ENCODE data around the gene P3H1. TPM values are rescaled to one million over a fixed set of nuclear protein-coding genes. Genes with fewer than 3 reads are reported as not detected.

P3H1 gene
- total and polyA plus RNA-seq, 2 donors = 27.3 to 68.1 TPM

GRCh38 chr1:42801832-42802473, 35.1 kb upstream of the P3H1 start:
- 95% methylated on average over 8 of the region's 8 CpGs for whole genome bisulfite sequencing
- Histone ChIP-seq H3K4me1 (ENCODE audit: control insufficient read depth in 2 of 2, insufficient read depth in 2 of 2, low read length in 2 of 2) (peaks cover 5 to 20% of the 10 kb centered on the region in 2 donors), H3K9me3 (ENCODE audit: control insufficient read depth in 2 of 2, insufficient read depth in 1 of 2, low read length in 1 of 2) (peaks cover 0 to 3% of the 10 kb centered on the region in 2 donors), H3K36me3 (ENCODE audit: control insufficient read depth in 2 of 2, insufficient read depth in 2 of 2, low read length in 1 of 2) (peaks cover 3 to 14% of the 10 kb centered on the region in 2 donors), H3K27ac (ENCODE audit: low read depth in 1 of 2, low read length in 1 of 2) (no peak overlapping the region), H3K27me3 (ENCODE audit: control insufficient read depth in 2 of 2, insufficient read depth in 1 of 2, low read length in 1 of 2) (no peaks in the 10 kb centered on the region), H3K4me3 (ENCODE audit: low read length in 2 of 2) (no peak overlapping the region)
- DNase-seq (ENCODE audit: low read depth in 6 of 9, low spot score in 9 of 9) = no peak

GRCh38 chr1:42797979-42798378, 31.2 kb upstream of the P3H1 start:
- DNase-seq (ENCODE audit: low read depth in 6 of 9, low spot score in 9 of 9) = peak in 5 of 9 donors; percentile 27 to 64 (median 40)
- 45% methylated on average over 5 of the region's 5 CpGs for WGBS
- H3K4me3 ChIP-seq (ENCODE audit: low read length in 2 of 2) = no peak overlapping the region
- H3K36me3 ChIP-seq (ENCODE audit: control insufficient read depth in 2 of 2, insufficient read depth in 2 of 2, low read length in 1 of 2) = no peaks in the 10 kb centered on the region
- peak overlapping the region in 1 of 2 donors; percentile 12 for H3K27ac ChIP-seq (ENCODE audit: low read depth in 1 of 2, low read length in 1 of 2)
- no peaks in the 10 kb centered on the region for H3K9me3 ChIP-seq (ENCODE audit: control insufficient read depth in 2 of 2, insufficient read depth in 1 of 2, low read length in 1 of 2)
- H3K4me1 ChIP-seq (ENCODE audit: control insufficient read depth in 2 of 2, insufficient read depth in 2 of 2, low read length in 2 of 2) = peaks cover 5 to 17% of the 10 kb centered on the region in 2 donors
- no peaks in the 10 kb centered on the region for H3K27me3 ChIP-seq (ENCODE audit: control insufficient read depth in 2 of 2, insufficient read depth in 1 of 2, low read length in 1 of 2)

GRCh38 chr1:42797414-42797813, 30.6 kb upstream of the P3H1 start:
- H3K27ac ChIP-seq (ENCODE audit: low read depth in 1 of 2, low read length in 1 of 2) = no peak overlapping the region
- H3K4me3 ChIP-seq (ENCODE audit: low read length in 2 of 2) = no peak overlapping the region
- no peaks in the 10 kb centered on the region for H3K9me3 ChIP-seq (ENCODE audit: control insufficient read depth in 2 of 2, insufficient read depth in 1 of 2, low read length in 1 of 2)
- DNase-seq (ENCODE audit: low read depth in 6 of 9, low spot score in 9 of 9) = no peak
- no peaks in the 10 kb centered on the region for H3K27me3 ChIP-seq (ENCODE audit: control insufficient read depth in 2 of 2, insufficient read depth in 1 of 2, low read length in 1 of 2)
- 98% methylated on average over 3 of the region's 3 CpGs for WGBS
- peaks cover 5 to 17% of the 10 kb centered on the region in 2 donors for H3K4me1 ChIP-seq (ENCODE audit: control insufficient read depth in 2 of 2, insufficient read depth in 2 of 2, low read length in 2 of 2)
- no peaks in the 10 kb centered on the region for H3K36me3 ChIP-seq (ENCODE audit: control insufficient read depth in 2 of 2, insufficient read depth in 2 of 2, low read length in 1 of 2)

GRCh38 chr1:42793824-42794223, 27.0 kb upstream of the P3H1 start:
- Histone ChIP-seq H3K36me3 (ENCODE audit: control insufficient read depth in 2 of 2, insufficient read depth in 2 of 2, low read length in 1 of 2) (no peaks in the 10 kb centered on the region), H3K4me3 (ENCODE audit: low read length in 2 of 2) (no peak overlapping the region), H3K4me1 (ENCODE audit: control insufficient read depth in 2 of 2, insufficient read depth in 2 of 2, low read length in 2 of 2) (peaks cover 5 to 17% of the 10 kb centered on the region in 2 donors), H3K27ac (ENCODE audit: low read depth in 1 of 2, low read length in 1 of 2) (no peak overlapping the region), H3K27me3 (ENCODE audit: control insufficient read depth in 2 of 2, insufficient read depth in 1 of 2, low read length in 1 of 2) (no peaks in the 10 kb centered on the region), H3K9me3 (ENCODE audit: control insufficient read depth in 2 of 2, insufficient read depth in 1 of 2, low read length in 1 of 2) (no peaks in the 10 kb centered on the region)
- 97% methylated on average over 2 of the region's 2 CpGs for WGBS
- DNase-seq (ENCODE audit: low read depth in 6 of 9, low spot score in 9 of 9) = no peak

- H3K36me3 ChIP-seq (ENCODE audit: control insufficient read depth in 2 of 2, insufficient read depth in 2 of 2, low read length in 1 of 2) = peaks cover 0 to 7% of the 10 kb centered on the region in 2 donors
- peaks cover 0 to 6% of the 10 kb centered on the region in 2 donors for H3K27me3 ChIP-seq (ENCODE audit: control insufficient read depth in 2 of 2, insufficient read depth in 1 of 2, low read length in 1 of 2)
- H3K9me3 ChIP-seq (ENCODE audit: control insufficient read depth in 2 of 2, insufficient read depth in 1 of 2, low read length in 1 of 2) = no peaks in the 10 kb centered on the region
- no peak overlapping the region for H3K27ac ChIP-seq (ENCODE audit: low read depth in 1 of 2, low read length in 1 of 2)
- peaks cover 5 to 14% of the 10 kb centered on the region in 2 donors for H3K4me1 ChIP-seq (ENCODE audit: control insufficient read depth in 2 of 2, insufficient read depth in 2 of 2, low read length in 2 of 2)
- DNase-seq (ENCODE audit: low read depth in 6 of 9, low spot score in 9 of 9) = no peak
- no peak overlapping the region for H3K4me3 ChIP-seq (ENCODE audit: low read length in 2 of 2)
- 100% methylated on average over 1 of the region's 1 CpG for WGBS
Measured at GRCh38 chr1:42788021-42788420, 21.2 kb upstream of the P3H1 start.

GRCh38 chr1:42786097-42786496, 19.3 kb upstream of the P3H1 start:
- Histone ChIP-seq H3K36me3 (ENCODE audit: control insufficient read depth in 2 of 2, insufficient read depth in 2 of 2, low read length in 1 of 2) (peaks cover 3 to 16% of the 10 kb centered on the region in 2 donors), H3K27ac (ENCODE audit: low read depth in 1 of 2, low read length in 1 of 2) (no peak overlapping the region), H3K27me3 (ENCODE audit: control insufficient read depth in 2 of 2, insufficient read depth in 1 of 2, low read length in 1 of 2) (peaks cover 0 to 6% of the 10 kb centered on the region in 2 donors), H3K9me3 (ENCODE audit: control insufficient read depth in 2 of 2, insufficient read depth in 1 of 2, low read length in 1 of 2) (no peaks in the 10 kb centered on the region), H3K4me3 (ENCODE audit: low read length in 2 of 2) (no peak overlapping the region), H3K4me1 (ENCODE audit: control insufficient read depth in 2 of 2, insufficient read depth in 2 of 2, low read length in 2 of 2) (peaks cover 5 to 14% of the 10 kb centered on the region in 2 donors)
- DNase-seq (ENCODE audit: low read depth in 6 of 9, low spot score in 9 of 9) = no peak
- 96% methylated on average over 5 of the region's 5 CpGs for WGBS

- Histone ChIP-seq H3K27ac (ENCODE audit: low read depth in 1 of 2, low read length in 1 of 2) (no peak within 1 kb of the TSS), H3K9me3 (ENCODE audit: control insufficient read depth in 2 of 2, insufficient read depth in 1 of 2, low read length in 1 of 2) (no peaks in the 10 kb centered on the region), H3K27me3 (ENCODE audit: control insufficient read depth in 2 of 2, insufficient read depth in 1 of 2, low read length in 1 of 2) (peaks cover 0 to 6% of the 10 kb centered on the region in 2 donors), H3K4me1 (ENCODE audit: control insufficient read depth in 2 of 2, insufficient read depth in 2 of 2, low read length in 2 of 2) (peaks cover 5 to 14% of the 10 kb centered on the region in 2 donors), H3K4me3 (ENCODE audit: low read length in 2 of 2) (peak within 1 kb of the TSS; percentile 33 to 42), H3K36me3 (ENCODE audit: control insufficient read depth in 2 of 2, insufficient read depth in 2 of 2, low read length in 1 of 2) (peaks cover 3 to 21% of the 10 kb centered on the region in 2 donors)
- peak in 2 of 9 donors; percentile 47 to 65 for DNase-seq (ENCODE audit: low read depth in 6 of 9, low spot score in 9 of 9)
- 8% methylated on average over 54 of the region's 54 CpGs for WGBS
Measured at GRCh38 chr1:42784946-42785693, 18.3 kb upstream of the P3H1 start, which contains the start of gene TMEM269. TMEM269 (plus strand) TSS chr1:42784991; CDS start chr1:42789894, 4,903 bp downstream.

- Histone ChIP-seq H3K27ac (ENCODE audit: low read depth in 1 of 2, low read length in 1 of 2) (no peak overlapping the region), H3K4me1 (ENCODE audit: control insufficient read depth in 2 of 2, insufficient read depth in 2 of 2, low read length in 2 of 2) (peaks cover 5 to 14% of the 10 kb centered on the region in 2 donors), H3K36me3 (ENCODE audit: control insufficient read depth in 2 of 2, insufficient read depth in 2 of 2, low read length in 1 of 2) (peaks cover 3 to 21% of the 10 kb centered on the region in 2 donors), H3K9me3 (ENCODE audit: control insufficient read depth in 2 of 2, insufficient read depth in 1 of 2, low read length in 1 of 2) (no peaks in the 10 kb centered on the region), H3K4me3 (ENCODE audit: low read length in 2 of 2) (peak overlapping the region; percentile 33 to 42), H3K27me3 (ENCODE audit: control insufficient read depth in 2 of 2, insufficient read depth in 1 of 2, low read length in 1 of 2) (peaks cover 0 to 6% of the 10 kb centered on the region in 2 donors)
- DNase-seq (ENCODE audit: low read depth in 6 of 9, low spot score in 9 of 9) = no peak
- 93% methylated on average over 18 of the region's 18 CpGs for WGBS
Measured at GRCh38 chr1:42784547-42784945, 17.7 kb upstream of the P3H1 start.

- no peak overlapping the region for H3K4me3 ChIP-seq (ENCODE audit: low read length in 2 of 2)
- H3K4me1 ChIP-seq (ENCODE audit: control insufficient read depth in 2 of 2, insufficient read depth in 2 of 2, low read length in 2 of 2) = peaks cover 5 to 14% of the 10 kb centered on the region in 2 donors
- no peaks in the 10 kb centered on the region for H3K9me3 ChIP-seq (ENCODE audit: control insufficient read depth in 2 of 2, insufficient read depth in 1 of 2, low read length in 1 of 2)
- peaks cover 7 to 25% of the 10 kb centered on the region in 2 donors for H3K36me3 ChIP-seq (ENCODE audit: control insufficient read depth in 2 of 2, insufficient read depth in 2 of 2, low read length in 1 of 2)
- H3K27me3 ChIP-seq (ENCODE audit: control insufficient read depth in 2 of 2, insufficient read depth in 1 of 2, low read length in 1 of 2) = peaks cover 0 to 6% of the 10 kb centered on the region in 2 donors
- no peak overlapping the region for H3K27ac ChIP-seq (ENCODE audit: low read depth in 1 of 2, low read length in 1 of 2)
- no peak for DNase-seq (ENCODE audit: low read depth in 6 of 9, low spot score in 9 of 9)
- WGBS = 98% methylated on average over 2 of the region's 2 CpGs
Measured at GRCh38 chr1:42783092-42783491, 16.3 kb upstream of the P3H1 start.
